ENCODE results near the gene MYO18B.

- TF ChIP-seq POLR2AphosphoS5 (IDR thresholded peaks at IDR 0.05; ENCODE audit: low read depth, low read length) (no peak), POLR2A (IDR thresholded peaks at IDR 0.05; ENCODE audit: low read depth, low read length) (no peak), SPI1 (IDR thresholded peaks at IDR 0.05; ENCODE audit: low read depth, low read length) (no peak)
Observed at GRCh38 chr22:25976356-25976755, 234.4 kb downstream of the MYO18B start.
